Midbrain (tissue), 1 donor: ENCODE data around the gene LILRB3.
"Not testable (repeated sequence)": the region's sequence is repeated elsewhere in the genome, so short reads cannot be mapped to it uniquely, and the experiment has no call there.

Source experiments
- DNase-seq: peaks from one replicate; lab custom pipeline; 2025; lab: John Stamatoyannopoulos, UW

LILRB3 gene

DNA sequence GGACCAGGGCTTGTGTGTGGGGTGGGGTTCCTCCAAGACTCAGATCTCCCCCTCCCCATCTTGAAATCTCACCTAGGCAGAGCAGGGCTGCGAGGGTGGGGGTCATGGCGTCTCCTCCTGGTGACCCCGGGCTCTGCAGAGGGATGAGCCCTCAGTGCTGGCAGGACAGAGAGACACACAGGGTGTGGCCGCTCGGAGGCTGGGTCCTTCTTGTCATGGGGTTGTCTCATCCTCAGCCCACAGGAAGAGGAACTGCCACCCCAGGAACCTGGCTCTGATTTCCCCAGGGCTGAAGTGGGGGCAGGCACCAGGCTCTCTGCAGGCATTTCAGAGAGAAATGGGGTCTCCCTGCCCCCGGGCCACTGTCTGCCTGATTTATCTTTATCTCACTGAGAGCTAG, 19.8 kb upstream of the LILRB3 start, which contains the start of gene LILRA6:
LILRA6 (minus strand) TSS at position 145 of the 400 bp plus-strand sequence.
- not testable (repeated sequence) for DNase-seq

DNA sequence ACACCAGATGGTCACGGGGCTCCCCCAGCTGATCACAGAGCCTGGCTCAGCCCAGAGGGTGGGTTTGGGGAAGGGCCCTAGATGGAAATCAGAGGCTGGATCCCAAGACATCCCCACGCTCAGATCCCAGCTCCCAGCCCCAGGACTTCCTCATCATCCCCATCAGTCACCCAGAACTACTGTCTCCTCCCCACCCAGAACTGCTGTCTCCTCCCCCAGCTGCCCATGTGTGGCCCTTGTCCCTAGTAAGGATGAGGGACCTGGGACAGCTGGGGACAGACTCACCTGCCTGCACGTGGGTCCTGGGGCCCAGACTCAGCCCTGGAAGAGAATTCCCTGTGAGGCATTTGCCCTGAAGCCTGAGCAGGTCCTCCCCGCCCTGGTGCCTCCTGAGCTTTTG, 19.4 kb upstream of the LILRB3 start:
- not testable (repeated sequence) for DNase-seq

DNA sequence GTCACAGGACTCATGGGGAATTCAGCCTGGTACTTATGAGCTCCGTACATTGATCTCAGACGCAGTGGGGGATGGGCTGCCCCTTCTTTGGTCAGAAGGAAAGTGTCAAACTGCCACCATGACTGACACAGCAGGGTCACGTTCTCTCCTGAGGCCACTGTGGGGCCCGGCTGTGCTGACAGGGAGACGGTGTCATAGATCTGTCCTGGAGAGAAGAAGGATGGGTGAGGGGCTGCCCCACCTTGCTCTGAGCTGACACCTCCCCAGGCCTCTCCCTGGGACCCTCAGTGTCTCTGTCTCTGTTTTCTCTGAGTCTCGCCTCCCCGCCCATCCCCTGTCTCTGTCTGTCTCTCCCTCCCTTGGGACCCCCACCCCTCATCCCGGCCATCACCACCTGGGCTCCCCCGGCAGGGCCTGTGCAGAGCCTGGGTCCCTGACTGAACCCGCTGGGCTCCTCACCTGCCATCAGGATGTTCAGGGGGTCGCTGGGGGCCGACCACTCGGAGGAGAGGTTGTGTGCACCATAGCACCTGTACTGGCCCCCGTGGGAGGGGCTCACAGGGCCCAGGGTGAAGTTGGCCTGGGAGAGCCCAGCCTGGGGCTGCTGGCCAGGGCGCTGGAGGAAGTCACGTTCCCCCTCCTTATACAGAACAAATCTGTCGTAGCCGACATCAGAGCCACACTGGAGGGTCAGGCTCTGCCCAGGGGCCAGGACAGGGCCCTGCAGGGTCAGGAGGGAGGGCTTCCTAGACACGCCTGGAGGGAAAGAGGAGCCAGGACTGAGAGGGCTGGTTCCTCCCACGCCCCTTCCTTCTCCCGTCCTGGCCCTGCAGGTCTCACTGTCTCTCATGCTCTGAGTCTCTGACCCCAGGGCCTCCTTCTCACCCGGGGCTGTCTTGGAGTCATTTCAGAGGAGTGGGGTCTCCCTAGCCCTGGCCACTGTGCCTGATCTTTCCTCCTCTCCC, 17.8 kb upstream of the LILRB3 start:
- DNase-seq = not testable (repeated sequence)

DNA sequence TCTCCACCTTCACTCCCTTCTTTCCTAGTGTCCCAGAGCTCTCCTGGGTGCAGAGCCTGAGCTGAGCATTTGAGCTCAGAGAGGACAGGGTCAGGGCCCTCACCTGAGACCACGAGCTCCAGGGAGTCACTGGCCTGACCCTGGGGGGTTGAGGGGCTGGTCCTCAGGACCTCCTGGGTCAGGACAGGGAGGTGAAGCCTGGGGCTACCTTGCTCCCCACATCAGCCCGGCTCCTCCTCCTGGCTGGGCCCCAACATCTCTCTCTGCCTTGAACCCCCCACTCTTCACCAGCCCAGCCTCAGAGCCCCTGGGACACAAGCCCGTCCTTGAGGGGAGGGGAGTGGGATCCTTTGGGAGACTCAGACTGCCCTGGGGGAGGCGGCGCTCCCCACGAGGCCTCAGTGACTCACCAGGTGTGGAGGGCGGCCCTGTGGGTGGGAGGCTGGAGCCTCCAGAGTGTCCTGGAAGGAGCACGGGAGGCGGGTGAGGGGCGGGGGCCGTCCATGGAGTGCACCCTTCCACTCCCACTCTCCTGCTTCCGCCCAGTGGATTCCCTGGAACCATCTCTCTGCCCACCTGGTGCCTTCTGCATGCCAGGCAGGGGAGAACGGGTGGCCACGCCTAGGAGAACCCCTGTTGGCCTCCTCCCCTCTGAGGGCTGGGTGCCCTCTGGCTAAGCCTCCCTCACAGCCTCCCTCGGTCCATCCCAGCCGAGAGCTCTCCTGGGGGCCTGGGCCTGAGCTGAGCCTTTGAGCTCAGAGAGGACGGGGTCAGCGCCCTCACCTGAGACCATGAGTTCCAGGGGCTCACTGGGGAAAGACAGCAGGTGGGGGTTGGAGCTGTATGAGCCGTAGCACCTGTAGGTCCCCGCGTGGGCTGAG, 16.9 kb upstream of the LILRB3 start:
- not testable (repeated sequence) for DNase-seq

DNA sequence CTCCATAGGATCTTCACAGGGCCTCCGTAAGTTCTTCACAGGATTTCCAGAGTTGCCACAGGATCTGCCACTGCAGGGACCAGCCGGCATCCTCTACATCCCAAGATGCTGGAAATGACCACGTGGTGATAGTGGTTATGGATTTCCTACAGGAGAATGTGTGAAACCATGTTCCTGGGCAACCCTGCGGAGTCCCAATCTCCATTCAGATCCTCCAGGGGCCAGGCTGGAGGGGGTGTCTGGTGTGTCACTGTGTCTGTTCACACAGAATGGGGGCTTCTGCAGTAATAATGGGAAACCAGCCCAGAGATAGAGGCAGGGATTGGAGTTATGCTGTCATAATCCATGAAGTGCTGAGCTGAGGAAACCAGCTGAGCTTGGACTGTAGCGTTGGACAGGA, 11.1 kb upstream of the LILRB3 start:
- DNase-seq = no peak

DNA sequence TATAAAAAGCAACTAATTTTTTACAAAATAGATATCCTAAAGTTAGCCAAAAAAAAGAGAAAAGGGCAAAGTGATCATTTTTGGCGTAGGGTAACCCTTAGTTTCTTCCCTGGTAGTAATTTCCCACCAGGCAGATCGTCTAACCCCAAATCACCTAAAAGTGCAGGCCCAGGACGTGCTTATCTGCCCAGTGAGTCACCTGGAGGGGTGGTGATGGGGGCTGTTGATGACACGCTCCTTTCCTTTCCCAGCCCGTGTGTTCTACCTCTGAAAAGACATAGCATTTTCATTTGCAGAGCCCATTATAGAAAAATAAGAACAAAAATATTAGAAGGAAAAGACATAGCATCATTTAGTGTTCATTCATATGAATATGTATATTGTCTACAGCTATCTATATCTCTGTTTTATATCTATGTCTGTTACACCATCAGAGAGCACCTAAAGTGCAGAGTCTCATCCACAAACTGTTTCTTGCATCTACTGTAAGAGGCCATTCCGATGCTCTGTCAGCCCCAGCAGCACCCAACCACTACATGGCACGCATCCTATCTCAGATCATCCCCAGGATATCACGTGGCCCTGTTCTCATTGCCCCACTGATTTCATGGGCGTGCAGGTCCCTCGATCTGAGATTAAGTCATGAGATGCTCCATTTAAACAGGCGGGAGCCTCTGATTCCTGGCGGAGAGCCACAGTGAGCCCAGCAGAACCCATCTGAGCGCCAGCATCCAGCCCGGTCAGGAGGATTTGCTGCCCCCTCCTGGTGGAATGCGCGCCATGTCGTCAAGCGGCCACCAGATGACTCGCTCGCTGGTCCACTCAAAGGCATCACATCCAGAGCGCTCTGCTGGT, 8.5 kb upstream of the LILRB3 start:
- peak; percentile 86 for DNase-seq

DNA sequence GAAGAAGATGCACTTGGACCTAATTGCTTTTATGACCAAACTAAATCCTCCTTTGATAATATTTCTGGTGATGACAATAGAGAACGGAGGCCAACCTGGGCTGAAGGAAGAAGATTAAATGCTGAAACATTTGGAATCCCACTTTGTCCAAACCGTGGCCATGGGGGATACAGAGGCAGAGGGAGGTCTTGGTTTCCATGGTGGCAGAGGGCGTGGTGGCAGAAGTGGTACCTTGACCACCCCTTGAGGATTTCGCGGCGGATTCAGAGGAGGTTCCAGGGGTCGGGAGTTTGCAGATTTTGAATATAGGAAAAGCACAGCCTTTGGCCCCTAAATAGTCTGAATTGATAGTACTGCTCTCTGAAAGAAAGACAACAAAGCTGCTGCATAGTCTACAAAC, 7.2 kb upstream of the LILRB3 start:
- no peak for DNase-seq

DNA sequence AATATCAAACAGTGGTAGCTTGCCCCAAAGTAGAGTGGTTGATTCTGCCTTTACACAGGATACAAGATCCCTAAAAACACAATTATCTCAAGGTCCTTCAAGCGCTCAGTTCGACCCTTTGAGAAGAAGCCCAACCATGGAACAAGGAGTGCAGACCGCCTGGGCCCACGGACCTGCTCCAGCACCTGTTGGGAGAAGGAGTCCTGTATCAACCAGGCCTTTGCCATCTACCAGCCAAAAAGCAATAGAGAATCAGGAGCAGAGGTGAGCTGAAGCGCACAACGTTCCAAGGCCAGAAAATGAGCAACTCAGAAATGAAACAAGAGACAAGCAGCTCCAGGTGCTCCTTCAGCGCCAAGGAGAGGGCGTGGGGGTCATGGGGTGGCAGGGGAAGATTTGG, 6.3 kb upstream of the LILRB3 start:
- DNase-seq = no peak

DNA sequence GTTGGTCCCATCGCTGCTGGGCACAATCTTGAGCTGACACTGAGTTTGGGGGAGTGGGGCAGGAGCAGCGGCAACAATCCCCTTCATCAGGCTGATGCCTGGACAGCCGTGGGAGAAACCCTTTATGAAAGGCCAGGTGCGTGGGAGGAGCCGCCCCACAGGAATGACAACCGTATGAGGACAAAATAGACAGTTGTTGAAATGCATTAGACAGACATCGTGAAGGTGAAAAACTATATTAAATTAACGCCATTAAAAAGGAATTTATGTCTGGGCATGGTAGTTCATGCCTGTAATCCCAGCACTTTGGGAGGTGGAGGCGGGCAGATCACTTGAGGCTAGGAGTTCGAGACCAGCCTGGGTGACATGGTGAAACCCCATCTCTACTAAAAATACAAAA, 1.8 kb upstream of the LILRB3 start:
- DNase-seq = not testable (repeated sequence)

DNA sequence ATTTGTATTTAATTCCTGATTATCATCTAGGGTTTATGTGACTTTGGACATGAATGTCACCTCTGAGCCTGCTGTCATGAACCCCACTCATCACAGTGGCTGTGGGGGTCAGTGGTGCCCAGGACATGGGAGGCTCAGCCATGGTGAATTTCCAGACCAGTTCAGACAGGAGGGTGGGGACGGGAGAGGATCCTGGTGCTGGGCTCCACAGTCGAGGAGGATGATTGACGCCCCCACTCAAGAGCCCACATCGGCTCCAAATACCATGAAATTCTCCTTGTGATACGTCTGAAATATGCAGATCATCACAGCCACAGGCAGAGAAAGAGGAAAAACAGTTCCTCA, 1.1 kb upstream of the LILRB3 start:
- not testable (repeated sequence) for DNase-seq

DNA sequence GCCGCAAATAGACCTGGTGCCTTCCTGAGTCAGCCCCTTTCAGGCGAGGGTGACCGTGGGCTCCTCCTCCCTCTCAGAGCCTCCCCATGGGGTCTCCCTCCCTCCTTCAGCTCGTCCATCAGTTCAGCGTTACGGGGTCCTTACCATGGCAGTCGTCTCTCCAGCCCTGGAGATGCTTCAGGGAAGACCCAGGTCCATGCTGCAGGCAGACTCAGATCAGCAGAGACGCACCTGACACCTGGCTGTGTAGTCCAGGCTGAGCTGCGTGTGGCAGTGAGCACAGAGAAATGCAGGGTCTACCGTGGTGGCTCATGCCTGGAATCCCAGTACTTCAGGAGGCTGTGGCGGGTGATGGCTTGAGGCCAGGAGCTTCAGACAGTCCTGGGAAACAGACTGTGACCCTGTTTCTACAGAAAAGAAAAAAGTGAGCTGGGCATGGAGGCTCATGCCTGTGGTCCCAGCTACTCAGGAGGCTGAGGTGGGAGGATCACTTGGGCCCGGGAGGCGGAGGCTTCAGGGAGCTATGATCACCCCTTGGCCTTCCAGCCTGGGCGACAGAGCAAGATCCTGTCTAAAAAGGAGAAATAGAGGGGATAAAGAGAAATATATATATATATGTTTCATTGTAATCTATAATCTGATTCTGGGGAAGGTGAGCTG, 600 bp upstream of the LILRB3 start:
- DNase-seq = not testable (repeated sequence)

DNA sequence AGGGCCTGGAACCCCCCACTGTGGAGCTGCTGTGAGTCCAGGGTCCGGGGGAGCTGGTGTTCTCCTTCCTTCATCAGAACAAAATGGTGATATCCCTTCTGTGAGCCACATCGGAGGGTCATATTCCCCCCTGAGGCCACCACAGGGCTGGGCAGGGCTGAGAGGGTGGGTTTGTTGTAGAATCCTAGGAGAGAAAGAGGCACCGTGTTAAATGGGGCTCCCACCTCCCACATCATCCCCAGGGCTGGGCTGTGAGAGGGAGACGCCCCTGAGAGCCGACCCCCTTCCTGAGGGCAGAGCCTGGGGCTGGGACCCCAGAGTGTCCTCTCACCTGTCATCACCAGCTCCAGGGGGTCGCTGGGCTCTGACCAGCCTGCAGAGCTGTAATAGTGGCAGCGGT, 860 bp downstream of the LILRB3 start:
- DNase-seq = not testable (repeated sequence)

DNA sequence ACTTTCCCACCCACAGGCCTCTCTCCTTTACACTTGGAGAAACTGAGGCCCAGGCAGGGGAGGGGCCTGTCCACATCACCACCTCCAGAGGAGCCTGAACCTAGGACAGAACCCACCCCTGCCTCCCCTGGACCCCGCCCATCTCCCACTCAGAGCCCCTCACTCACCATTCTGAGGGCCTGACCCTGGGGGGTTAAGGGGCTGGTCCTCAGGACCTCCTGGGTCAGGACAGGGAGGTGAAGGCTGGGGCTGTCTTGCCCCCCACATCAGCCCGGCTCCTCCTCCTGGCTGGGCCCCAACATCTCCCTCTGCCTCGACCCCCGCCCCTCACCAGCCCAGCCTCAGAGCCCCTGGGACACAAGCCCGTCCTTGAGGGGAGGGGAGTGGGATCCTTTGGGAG, 3.1 kb downstream of the LILRB3 start:
- not testable (repeated sequence) for DNase-seq

DNA sequence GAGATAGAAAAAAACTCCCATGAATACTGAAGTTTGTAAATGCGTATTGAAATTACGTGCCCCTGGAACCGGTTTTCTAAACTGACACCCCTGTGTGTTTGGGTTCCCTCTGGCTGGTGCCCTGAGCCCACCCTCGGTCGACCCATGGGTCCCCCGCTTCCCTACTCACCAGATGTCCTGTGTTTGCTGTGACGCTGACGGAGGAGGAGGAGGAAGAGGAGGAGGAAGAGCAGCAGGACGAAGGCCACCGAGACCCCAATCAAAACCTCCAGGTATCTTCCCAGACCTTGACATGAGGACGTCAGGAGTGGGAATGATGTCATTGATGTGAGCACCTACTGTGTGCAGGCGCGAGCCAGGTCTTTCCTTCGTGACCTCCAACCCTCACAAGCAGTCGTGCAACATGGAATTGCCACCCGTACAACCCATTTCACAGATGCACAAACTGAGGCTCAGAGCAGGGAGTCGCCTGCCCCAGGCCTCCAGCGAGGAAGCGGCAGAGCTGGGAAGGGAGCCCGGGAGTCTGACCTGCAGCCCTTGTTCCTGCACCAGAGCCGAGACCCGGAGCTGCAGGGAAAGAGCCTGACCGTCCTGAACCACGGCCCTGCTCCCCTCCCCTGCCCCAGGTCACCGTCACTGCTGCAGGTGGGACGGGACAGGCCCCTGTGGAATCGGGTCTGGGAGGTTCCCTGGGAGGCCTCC, 3.7 kb downstream of the LILRB3 start:
- no peak for DNase-seq

DNA sequence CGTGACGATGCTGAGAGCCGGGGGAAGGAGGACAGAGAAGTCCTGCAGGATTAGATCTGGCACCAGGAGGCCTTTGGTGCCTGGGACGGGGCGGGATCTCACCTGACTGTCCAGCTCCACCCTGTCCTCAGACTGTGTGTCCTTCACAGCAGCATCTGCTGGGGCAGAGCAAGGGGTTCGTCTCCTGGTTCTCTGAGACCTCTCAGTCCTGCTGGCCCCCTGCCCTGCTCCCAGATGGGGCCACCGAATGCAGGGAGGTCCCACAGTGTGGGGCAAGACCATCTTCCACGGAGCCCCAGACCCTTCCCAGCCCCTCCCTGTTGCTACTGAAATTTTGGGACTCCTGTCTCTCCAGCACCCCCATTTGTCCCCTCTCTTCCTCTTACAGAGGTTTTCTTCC, 4.5 kb downstream of the LILRB3 start:
- no peak for DNase-seq

DNA sequence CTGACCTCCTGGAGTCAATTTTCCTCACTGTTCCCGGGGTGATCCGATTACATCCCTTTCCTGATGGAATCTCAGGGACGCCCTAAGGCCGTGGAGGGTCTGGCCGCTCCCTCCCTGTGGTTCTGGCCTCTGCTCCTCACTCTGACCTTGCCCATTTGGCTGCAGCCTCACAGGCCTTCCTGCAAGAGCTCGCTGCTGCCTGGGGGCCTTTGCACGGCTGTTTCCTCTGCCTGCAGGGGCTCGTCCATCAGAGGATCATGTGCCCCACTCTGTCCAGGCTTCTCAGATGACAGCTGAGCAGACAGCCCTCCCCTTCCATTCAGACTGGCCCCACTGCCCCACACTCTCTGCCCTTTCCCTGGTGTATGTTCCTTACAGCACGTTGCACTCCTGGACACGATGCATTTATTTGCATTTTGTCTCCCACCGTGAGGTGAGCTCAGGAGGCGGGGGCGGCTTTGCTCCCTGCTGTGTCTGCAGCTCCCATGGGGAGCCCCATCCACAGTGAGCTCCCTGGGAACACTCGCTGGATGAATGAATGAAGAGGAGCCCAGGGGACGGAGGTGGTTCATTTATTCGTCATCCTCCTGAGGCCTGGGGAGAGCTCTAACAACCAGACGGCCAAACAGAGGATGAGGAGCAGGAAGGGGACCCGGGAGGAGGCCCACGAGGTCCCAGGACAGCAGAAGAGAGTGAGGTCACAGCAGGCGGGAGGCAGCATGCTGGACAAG, 5.1 kb downstream of the LILRB3 start:
- DNase-seq = not testable (repeated sequence)

DNA sequence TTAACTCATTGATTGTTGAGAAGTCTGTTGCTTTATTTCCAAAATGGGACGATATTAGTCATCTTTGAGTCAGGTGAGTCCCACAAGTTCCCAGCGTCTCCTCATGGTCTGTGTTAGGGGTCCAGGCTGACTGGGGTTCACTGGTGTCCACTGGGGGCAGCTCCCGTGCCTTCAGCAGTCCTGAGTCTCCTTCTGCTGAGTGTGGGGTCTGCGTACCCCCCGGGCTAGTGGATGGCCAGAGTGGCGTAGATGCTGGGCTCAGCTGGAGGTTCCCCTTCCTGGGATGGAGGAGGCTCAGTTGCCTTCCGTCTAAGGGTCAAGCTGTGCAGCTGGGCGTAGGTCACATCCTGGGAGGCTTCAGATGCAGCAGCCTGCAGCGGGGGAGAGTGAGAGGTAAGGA, 5.9 kb downstream of the LILRB3 start:
- DNase-seq = no peak

DNA sequence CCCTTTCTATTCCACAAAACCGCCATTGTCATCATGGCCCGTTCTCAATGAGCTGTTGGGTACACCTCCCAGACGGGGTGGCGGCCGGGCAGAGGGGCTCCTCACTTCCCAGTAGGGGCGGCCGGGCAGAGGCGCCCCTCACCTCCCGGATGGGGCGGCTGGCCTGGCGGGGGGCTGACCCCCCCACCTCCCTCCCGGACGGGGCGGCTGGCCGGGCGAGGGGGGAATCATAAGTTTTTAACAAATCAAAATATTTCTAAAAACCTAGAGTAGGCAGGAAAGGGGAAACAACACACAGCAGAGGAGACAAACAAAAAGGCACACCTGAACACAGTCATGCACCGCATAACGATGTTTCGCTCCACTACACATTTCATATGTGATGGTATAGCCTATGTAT, 8.1 kb downstream of the LILRB3 start:
- DNase-seq = not testable (repeated sequence)

DNA sequence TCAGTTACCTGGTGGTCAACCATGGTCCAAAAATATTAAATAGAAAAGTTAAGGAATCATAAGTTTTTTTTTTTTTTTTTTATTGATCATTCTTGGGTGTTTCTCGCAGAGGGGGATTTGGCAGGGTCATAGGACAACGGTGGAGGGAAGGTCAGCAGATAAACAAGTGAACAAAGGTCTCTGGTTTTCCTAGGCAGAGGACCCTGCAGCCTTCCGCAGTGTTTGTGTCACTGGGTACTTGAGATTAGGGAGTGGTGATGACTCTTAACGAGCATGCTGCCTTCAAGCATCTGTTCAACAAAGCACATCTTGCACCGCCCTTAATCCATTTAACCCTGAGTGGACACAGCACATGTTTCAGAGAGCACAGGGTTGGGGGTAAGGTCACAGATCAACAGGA, 8.6 kb downstream of the LILRB3 start:
- not testable (repeated sequence) for DNase-seq

DNA sequence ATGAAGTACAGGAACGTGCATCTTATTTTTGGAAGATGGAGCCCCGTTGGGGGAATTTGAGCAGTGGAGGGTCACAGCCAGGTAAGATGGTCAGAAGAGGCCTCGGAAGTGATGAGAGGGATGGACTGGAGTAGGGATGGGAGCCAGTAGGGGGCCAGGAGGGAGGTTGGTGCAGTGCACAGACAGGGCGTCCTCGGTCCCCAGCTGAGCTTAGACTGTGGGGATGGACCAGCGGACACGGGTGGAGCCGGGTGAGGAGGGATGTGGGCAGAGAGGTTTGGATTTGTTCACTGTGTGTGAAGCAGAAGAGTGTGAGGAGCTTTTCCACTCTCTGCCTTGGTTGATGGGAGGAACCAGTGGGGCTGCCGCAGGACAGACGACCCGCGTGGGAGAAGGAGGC, 11.6 kb downstream of the LILRB3 start:
- no peak for DNase-seq
